ENCODE results near the gene SLC39A5.
"Not testable (repeated sequence)": the region's sequence is repeated elsewhere in the genome, so short reads cannot be mapped to it uniquely, and the experiment has no call there.

The SLC39A5 gene

GRCh38 chr12:56190695-56191155 is 39.1 kb upstream of the SLC39A5 start:
- Histone ChIP-seq H3K27ac (peak overlapping the region; percentile 89 to 95), H3K4me3 (peak overlapping the region; percentile 86)
- TF ChIP-seq, protein P1, sequence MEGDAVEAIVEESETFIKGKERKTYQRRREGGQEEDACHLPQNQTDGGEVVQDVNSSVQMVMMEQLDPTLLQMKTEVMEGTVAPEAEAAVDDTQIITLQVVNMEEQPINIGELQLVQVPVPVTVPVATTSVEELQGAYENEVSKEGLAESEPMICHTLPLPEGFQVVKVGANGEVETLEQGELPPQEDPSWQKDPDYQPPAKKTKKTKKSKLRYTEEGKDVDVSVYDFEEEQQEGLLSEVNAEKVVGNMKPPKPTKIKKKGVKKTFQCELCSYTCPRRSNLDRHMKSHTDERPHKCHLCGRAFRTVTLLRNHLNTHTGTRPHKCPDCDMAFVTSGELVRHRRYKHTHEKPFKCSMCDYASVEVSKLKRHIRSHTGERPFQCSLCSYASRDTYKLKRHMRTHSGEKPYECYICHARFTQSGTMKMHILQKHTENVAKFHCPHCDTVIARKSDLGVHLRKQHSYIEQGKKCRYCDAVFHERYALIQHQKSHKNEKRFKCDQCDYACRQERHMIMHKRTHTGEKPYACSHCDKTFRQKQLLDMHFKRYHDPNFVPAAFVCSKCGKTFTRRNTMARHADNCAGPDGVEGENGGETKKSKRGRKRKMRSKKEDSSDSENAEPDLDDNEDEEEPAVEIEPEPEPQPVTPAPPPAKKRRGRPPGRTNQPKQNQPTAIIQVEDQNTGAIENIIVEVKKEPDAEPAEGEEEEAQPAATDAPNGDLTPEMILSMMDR (IDR thresholded peaks at IDR 0.05): no peak
- no peak for DNase-seq (ENCODE audit: low spot score)

DNA sequence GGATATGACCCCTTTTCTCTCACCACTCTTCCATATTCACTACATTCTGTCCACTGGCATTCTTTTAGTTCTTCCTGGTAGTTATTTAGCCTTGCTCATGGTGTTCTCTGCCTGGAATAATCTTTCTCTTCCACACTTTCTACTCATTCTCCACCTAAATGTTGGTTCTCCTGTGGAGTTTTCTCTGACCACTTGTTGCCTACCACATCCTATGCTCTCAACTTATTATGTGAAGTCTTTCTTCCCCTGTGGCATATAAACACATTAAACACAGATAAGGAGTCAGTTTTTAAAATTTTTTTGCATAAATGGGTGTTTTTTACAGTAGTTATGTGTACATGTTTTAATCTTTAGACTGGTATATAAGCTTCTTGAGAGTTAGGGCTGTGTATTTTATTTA is 37.3 kb upstream of the SLC39A5 start:
- Histone ChIP-seq H3K27ac (no peak overlapping the region), H3K4me3 (no peak overlapping the region)
- DNase-seq (ENCODE audit: low spot score): no peak
- TF ChIP-seq, protein P1 (IDR thresholded peaks at IDR 0.05): no peak

DNA sequence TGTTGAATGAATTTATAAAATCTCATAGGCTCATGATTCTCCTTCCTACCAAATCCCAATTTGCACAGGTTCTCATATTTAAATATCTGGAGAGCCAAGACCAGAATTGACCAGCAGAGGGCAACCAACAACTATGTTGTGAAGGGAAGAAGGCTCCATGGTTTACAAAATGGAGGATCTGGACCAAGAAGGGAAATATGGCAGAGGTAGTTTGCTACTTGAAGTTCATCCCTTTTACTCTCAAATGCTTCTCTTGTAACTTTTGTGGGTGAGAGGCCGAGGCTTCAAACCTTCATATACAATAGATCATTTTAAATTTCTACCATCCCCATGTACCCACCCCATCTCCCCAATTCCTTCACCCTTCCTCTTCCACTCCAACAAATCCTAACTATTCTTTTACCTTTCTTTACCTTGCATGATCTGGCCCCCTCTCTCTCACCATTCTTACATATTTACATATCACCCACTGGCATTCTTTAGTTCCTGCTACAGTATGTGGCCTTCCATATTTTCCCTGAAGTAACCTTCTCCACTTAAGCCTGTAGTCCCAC is 36.7 kb upstream of the SLC39A5 start:
- DNase-seq (ENCODE audit: low spot score): no peak
- TF ChIP-seq, protein P1 (IDR thresholded peaks at IDR 0.05): peak; percentile 48
- Histone ChIP-seq H3K27ac (peak overlapping the region in 1 of 2 donors; percentile 12), H3K4me3 (no peak overlapping the region)

GRCh38 chr12:56196818-56197550 is 32.9 kb upstream of the SLC39A5 start:
- H3K4me3 ChIP-seq; DNase-seq (ENCODE audit: low spot score): not testable (repeated sequence)
- H3K27ac ChIP-seq: peak overlapping the region in 1 of 2 donors; percentile 66

GRCh38 chr12:56197921-56198635 is 31.8 kb upstream of the SLC39A5 start:
- H3K4me3 ChIP-seq: no peak overlapping the region
- TF ChIP-seq, protein P1 (IDR thresholded peaks at IDR 0.05): no peak
- no peak for DNase-seq (ENCODE audit: low spot score)
- peak overlapping the region in 1 of 2 donors; percentile 5 for H3K27ac ChIP-seq

DNA sequence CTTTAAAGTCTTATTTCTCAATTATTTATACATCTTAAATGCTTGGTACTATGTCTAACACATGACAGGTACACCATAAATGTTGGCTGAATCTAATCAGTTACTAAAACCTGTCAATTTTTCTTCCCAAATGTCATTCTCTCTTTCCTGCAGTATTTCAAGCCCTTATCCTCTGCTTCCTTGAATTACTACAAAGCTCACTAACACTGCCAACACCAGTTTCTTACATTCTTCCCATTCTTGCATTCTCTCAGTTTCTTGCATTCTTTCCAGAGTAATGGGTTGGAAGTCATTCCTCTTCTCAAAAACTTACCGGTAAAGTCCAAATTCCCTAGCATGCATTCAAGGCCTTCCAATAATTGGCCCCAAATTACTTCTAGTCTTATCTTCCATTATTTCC is 31.0 kb upstream of the SLC39A5 start:
- TF ChIP-seq, protein P1 (IDR thresholded peaks at IDR 0.05): no peak

GRCh38 chr12:56202366-56202765 is 27.5 kb upstream of the SLC39A5 start:
- DNase-seq (ENCODE audit: low spot score): no peak
- Histone ChIP-seq H3K27ac (no peak overlapping the region), H3K4me3 (no peak overlapping the region)
- TF ChIP-seq, protein P1 (IDR thresholded peaks at IDR 0.05): no peak

More for the DNA sequence above, 31.0 kb upstream of the SLC39A5 start:
- no peak overlapping the region for H3K4me3 ChIP-seq
- DNase-seq (ENCODE audit: low spot score): no peak
- no peak overlapping the region for H3K27ac ChIP-seq

Measured in coronary artery (tissue), 2 donors.